RWPE2 (cell line): ENCODE measurements around the gene CNTNAP2.

ENCODE experiments used
- ATAC-seq: fragments of 200-7000 bp; cut with Tn5 transposase; 3 replicates; pipeline ENCODE4 v1.9.1; 2021; ENCODE audit warnings: low read depth
- DNase-seq: peaks from one replicate; pipeline ENCODE4 v3.0.0-alpha.2; 2020; ENCODE audit warnings: low spot score
- H3K27ac ChIP-seq: fragments of 450-650 bp; 2 replicates; pipeline ENCODE4 v1.5.1; 2017; ENCODE audit warnings: mild to moderate bottlenecking; ENCODE audit not compliant: poor library complexity, severe bottlenecking
- H3K27me3 ChIP-seq: fragments of 250-450 bp; sonication (Bioruptor Pico); 2 replicates; pipeline ENCODE4 v1.5.1; 2021; ENCODE audit warnings: mild to moderate bottlenecking, moderate library complexity; ENCODE audit not compliant: insufficient read depth, poor library complexity, severe bottlenecking
- H3K36me3 ChIP-seq: fragments of 250-450 bp; sonication (Bioruptor Pico); 2 replicates; pipeline ENCODE4 v1.5.1; 2020; ENCODE audit warnings: low read depth, mild to moderate bottlenecking, moderate library complexity
- H3K4me1 ChIP-seq: fragments of 250-450 bp; sonication (Bioruptor Pico); 2 replicates; pipeline ENCODE4 v1.5.1; 2021; ENCODE audit warnings: mild to moderate bottlenecking, moderate library complexity; ENCODE audit not compliant: insufficient read depth, poor library complexity, severe bottlenecking
- H3K4me3 ChIP-seq: fragments of 250-450 bp; sonication (Bioruptor Pico); 2 replicates; pipeline ENCODE4 v1.5.1; 2021; ENCODE audit warnings: mild to moderate bottlenecking, moderate library complexity; ENCODE audit not compliant: severe bottlenecking
- H3K9me3 ChIP-seq: fragments of 250-450 bp; sonication (Bioruptor Pico); 2 replicates; pipeline ENCODE4 v1.5.1; 2021; ENCODE audit warnings: mild to moderate bottlenecking, moderate library complexity; ENCODE audit not compliant: severe bottlenecking
- TF ChIP-seq, protein P1 (sequence below): fragments of 450-650 bp; IDR thresholded peaks from one replicate; pipeline ENCODE4 v1.5.1; 2017; ENCODE audit warnings: mild to moderate bottlenecking, moderate library complexity; ENCODE audit not compliant: poor library complexity, severe bottlenecking

Gene CNTNAP2

DNA sequence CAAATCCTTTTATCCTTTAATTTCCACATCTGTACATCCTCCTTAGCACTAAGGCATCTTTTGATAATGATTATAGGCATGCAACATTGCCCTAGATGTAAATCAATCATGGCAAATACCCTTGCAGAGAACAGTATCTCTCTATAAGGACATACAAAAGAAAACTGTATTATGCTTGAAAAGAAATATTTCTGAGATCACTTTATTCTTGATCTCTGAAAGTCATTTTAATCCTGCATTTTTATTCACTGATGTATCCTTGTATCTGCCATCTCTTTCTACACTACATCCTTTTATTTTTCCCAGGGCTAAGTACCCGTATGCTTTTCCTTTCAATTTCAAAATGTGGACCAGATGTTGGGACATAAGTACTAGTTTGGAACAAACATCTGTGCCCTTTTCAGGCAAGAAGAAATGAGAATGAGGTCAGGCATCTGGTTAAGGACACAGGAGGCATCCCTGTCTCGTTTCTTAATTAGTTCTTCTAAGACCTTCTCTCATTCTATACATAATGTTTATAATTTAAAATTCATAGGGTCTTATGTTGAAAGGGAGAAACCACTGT is 338.6 kb downstream of the CNTNAP2 start:
- H3K27ac ChIP-seq = no peak overlapping the region
- no peaks in the 10 kb centered on the region for H3K36me3 ChIP-seq
- DNase-seq (no peak), ATAC-seq (no peak)
- TF ChIP-seq, protein P1, sequence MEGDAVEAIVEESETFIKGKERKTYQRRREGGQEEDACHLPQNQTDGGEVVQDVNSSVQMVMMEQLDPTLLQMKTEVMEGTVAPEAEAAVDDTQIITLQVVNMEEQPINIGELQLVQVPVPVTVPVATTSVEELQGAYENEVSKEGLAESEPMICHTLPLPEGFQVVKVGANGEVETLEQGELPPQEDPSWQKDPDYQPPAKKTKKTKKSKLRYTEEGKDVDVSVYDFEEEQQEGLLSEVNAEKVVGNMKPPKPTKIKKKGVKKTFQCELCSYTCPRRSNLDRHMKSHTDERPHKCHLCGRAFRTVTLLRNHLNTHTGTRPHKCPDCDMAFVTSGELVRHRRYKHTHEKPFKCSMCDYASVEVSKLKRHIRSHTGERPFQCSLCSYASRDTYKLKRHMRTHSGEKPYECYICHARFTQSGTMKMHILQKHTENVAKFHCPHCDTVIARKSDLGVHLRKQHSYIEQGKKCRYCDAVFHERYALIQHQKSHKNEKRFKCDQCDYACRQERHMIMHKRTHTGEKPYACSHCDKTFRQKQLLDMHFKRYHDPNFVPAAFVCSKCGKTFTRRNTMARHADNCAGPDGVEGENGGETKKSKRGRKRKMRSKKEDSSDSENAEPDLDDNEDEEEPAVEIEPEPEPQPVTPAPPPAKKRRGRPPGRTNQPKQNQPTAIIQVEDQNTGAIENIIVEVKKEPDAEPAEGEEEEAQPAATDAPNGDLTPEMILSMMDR = no peak
- peaks cover 2% of the 10 kb centered on the region for H3K9me3 ChIP-seq
- H3K27me3 ChIP-seq = no peaks in the 10 kb centered on the region
- no peak overlapping the region for H3K4me3 ChIP-seq
- no peaks in the 10 kb centered on the region for H3K4me1 ChIP-seq

DNA sequence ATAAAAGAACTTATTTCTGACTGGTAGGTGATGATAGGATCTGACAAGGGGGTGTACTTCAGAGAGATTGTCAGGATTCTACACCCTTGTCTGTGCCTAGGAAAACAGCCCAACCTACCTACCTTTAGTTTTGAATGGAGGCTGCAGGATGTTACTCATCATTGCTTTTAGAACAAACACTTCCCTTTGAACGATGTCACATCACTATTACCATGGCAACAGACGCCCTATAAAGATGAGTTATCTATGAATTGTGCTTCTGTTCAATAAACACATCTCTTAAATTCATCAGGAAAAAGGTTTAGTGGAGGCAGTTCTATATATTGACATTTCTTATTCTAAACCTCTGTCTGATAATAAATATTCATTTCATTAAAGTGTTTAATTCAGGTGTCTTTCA is 362.4 kb downstream of the CNTNAP2 start:
- Histone ChIP-seq H3K27me3 (no peaks in the 10 kb centered on the region), H3K9me3 (no peaks in the 10 kb centered on the region), H3K36me3 (no peaks in the 10 kb centered on the region), H3K4me1 (no peaks in the 10 kb centered on the region), H3K27ac (no peak overlapping the region), H3K4me3 (no peak overlapping the region)
- TF ChIP-seq, protein P1 = no peak
- ATAC-seq = no peak
- DNase-seq = no peak

DNA sequence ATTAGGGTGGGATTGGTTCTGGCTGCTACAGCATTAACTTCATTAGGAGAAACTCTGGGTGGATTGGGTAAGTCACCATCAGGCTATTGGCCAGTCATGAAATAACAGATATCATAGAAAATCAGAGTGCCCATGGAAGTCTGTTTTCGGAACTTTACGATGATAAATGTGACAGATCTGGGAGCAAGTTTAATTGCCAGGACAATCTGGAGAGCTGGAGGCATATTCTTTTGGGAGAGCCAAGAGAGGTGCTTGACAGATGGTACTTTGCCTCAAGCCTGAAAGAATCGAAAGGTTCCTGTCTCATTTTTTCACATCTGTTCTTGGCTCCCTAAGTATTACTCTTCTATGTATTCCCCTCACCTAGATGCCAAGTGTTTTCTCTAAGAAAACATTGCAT is 369.9 kb downstream of the CNTNAP2 start:
- DNase-seq (no peak), ATAC-seq (no peak)
- Histone ChIP-seq H3K4me1 (no peaks in the 10 kb centered on the region), H3K27ac (no peak overlapping the region), H3K36me3 (no peaks in the 10 kb centered on the region), H3K9me3 (no peaks in the 10 kb centered on the region), H3K27me3 (no peaks in the 10 kb centered on the region), H3K4me3 (no peak overlapping the region)
- TF ChIP-seq, protein P1 = no peak

DNA sequence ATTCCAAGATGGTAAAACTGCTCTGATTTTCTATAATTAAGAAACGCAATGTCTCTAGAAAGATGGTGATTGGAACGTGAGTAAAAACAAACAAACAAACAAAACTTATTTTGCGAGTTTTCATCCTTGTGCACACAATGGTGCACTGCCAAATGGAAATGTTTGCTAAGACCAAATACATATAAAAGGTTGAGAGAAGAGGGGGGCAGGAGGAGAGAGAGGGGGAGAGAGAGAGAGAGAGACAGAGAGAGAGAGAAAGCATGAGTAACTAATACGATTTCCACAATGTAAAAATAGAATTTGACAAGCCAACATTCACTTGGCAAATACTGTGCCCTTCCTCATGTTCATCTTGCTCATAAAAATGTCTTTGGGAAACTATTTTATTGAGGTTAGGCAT is 375.4 kb downstream of the CNTNAP2 start:
- Histone ChIP-seq H3K27ac (no peak overlapping the region), H3K36me3 (no peaks in the 10 kb centered on the region), H3K4me1 (no peaks in the 10 kb centered on the region), H3K9me3 (no peaks in the 10 kb centered on the region), H3K4me3 (no peak overlapping the region), H3K27me3 (no peaks in the 10 kb centered on the region)
- ATAC-seq (no peak), DNase-seq (no peak)
- TF ChIP-seq, protein P1 = no peak

DNA sequence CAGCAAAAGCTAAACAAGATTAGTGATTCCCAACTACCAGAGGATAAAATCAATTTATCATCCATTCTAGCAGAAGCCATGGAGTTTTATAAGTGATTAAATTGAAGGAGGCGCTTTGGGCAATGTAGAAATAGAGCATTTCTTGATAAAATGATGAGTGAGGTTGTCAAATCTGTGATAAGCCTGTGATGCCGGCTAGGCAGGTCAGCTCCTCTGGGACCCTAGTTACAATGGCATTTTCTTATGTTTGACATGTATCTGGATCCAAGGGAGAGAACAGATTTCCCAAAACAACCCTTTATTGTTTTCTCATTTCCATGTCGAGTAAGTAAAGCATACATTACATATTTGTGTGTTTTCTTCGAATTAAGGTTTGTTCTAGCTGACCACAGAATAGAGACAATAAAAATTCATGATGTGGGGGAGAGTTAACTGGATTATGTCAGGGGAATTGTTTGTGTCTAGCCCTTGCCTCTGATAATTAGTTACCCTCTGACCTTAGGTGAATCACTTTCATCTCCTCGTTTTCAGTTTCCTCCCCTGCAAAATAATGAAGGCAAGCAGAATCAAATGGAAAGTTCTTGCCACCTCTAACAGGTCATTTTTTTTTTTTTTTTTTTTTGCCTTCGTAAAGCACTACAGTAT is 378.5 kb downstream of the CNTNAP2 start:
- no peak for DNase-seq
- no peaks in the 10 kb centered on the region for H3K36me3 ChIP-seq
- no peaks in the 10 kb centered on the region for H3K27me3 ChIP-seq
- TF ChIP-seq, protein P1 = no peak
- no peaks in the 10 kb centered on the region for H3K4me1 ChIP-seq
- H3K27ac ChIP-seq = no peak overlapping the region
- no peak overlapping the region for H3K4me3 ChIP-seq
- H3K9me3 ChIP-seq = no peaks in the 10 kb centered on the region
- no peak for ATAC-seq
